Activated T-cell treated with anti-CD3 and anti-CD28 coated beads, Interleukin-2, amount 50 U/mL, for 72 hours (primary cell): ENCODE measurements around the gene VEGFB. TPM values are rescaled to one million over a fixed set of nuclear protein-coding genes. Genes with fewer than 3 reads are reported as not detected.
"Not testable (repeated sequence)": the region's sequence is repeated elsewhere in the genome, so short reads cannot be mapped to it uniquely, and the experiment has no call there.

Experiments used
- ATAC-seq, 2 donors: fragments of 150-1000 bp; cut with Tn5 transposase; replicated peaks in 1 of 2; 2 replicates each; pipeline ENCODE4 v1.10.0; 2021; ENCODE audit warnings: moderate library complexity in 2 of 2, mild to moderate bottlenecking in 1 of 2
- DNase-seq, 2 donors: peaks; one replicate each; pipeline ENCODE4 v3.0.0; 2021 to 2022; ENCODE audit warnings: mixed read lengths in 1 of 2
- H3K27ac Mint-ChIP-seq: one replicate; pipeline ENCODE4 v1.8.0; 2022; ENCODE audit warnings: mild to moderate bottlenecking, moderate library complexity, mixed read lengths
- H3K27me3 Mint-ChIP-seq: one replicate; pipeline ENCODE4 v1.8.0; 2022; ENCODE audit warnings: low read depth, mixed read lengths
- H3K36me3 Mint-ChIP-seq, 2 donors: one replicate each; pipeline ENCODE4 v1.8.0; 2022; ENCODE audit warnings: mixed read lengths in 2 of 2, mild to moderate bottlenecking in 1 of 2; ENCODE audit not compliant: insufficient read depth in 2 of 2
- H3K4me1 Mint-ChIP-seq: one replicate; pipeline ENCODE4 v1.8.0; 2022; ENCODE audit warnings: low read depth, mixed read lengths
- H3K4me3 Mint-ChIP-seq, 2 donors: one replicate each; pipeline ENCODE4 v1.8.0; 2022; ENCODE audit warnings: mild to moderate bottlenecking in 2 of 2, mixed read lengths in 2 of 2, moderate library complexity in 2 of 2
- H3K9me3 Mint-ChIP-seq, 2 donors: one replicate each; pipeline ENCODE4 v1.8.0; 2022; ENCODE audit warnings: mixed read lengths in 2 of 2
- total RNA-seq, 2 donors: library from RNA; stranded (reverse); gene quantifications; one replicate each; pipeline ENCODE4 v1.2.3, GENCODE V29; 2022

Gene VEGFB
- total RNA-seq, 2 donors from 2014 or later: 65.4 to 67.3 TPM

DNA sequence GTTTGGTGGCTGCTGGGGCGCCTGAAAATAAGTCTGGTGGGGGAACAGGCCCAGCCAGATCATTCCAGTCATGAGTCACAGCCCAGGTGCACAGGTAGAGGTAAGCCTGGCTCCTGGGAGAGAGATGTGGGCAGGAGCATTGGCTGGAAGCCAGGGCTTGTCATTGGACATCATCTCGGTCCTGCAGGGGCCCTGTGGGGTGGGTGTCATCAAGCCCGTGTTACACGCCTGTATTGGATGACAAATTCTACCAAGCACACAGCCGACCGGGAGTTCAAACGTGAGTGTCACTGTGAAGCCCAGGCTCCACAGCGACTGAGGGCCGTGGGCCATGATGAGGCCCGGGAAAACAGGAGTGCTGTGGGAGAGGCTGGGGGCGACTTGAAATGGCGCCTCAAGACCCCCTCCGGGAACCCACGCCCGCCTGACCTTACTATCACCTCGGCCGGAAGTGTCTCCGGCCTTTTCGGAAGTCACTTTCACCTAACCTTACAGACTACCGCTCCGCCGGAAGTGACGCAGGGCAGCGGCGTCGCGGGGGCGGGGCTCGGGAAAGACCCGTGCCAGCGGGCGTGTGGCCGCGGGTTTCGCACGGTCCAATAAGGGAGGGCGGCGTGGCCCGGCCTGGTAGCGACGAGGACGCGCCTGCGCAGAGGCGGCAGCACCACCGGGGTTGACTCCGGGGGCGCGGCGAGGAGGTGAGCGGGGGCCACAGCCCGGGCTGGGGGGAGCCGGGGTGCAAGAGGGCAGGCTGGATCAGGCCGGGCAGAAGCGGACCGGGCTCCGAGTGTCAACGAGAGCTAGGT, 6.3 kb downstream of the VEGFB start, which contains the start of gene FKBP2:
Gene FKBP2 (plus strand): TSS at position 661 of the 806 bp plus-strand sequence. CDS start 1,293 bp downstream, outside the sequence.
- ATAC-seq: peak; percentile 67 to 72
- Mint-ChIP-seq H3K36me3 (peaks cover 1% of the 10 kb centered on the region in 2 donors), H3K4me1 (peaks cover 35% of the 10 kb centered on the region), H3K27ac (peak within 1 kb of the TSS; percentile 96), H3K9me3 (no peaks in the 10 kb centered on the region), H3K4me3 (peak within 1 kb of the TSS; percentile 88 to 93), H3K27me3 (no peaks in the 10 kb centered on the region)
- peak; percentile 99 to 100 for DNase-seq

GRCh38 chr11:64241241-64241490, 6.8 kb downstream of the VEGFB start:
- ATAC-seq (peak; percentile 83 to 87), DNase-seq (peak; percentile 100)
- no peaks in the 10 kb centered on the region for H3K9me3 Mint-ChIP-seq
- peaks cover 33% of the 10 kb centered on the region for H3K4me1 Mint-ChIP-seq
- peak overlapping the region; percentile 88 for H3K27ac Mint-ChIP-seq
- peak overlapping the region; percentile 88 to 93 for H3K4me3 Mint-ChIP-seq
- peaks cover 1% of the 10 kb centered on the region in 2 donors for H3K36me3 Mint-ChIP-seq
- no peaks in the 10 kb centered on the region for H3K27me3 Mint-ChIP-seq

- Mint-ChIP-seq H3K9me3 (no peaks in the 10 kb centered on the region), H3K27me3 (no peaks in the 10 kb centered on the region), H3K36me3 (peaks cover 1% of the 10 kb centered on the region in 2 donors), H3K27ac (peak overlapping the region; percentile 88), H3K4me1 (peaks cover 33% of the 10 kb centered on the region), H3K4me3 (peak overlapping the region; percentile 88 to 93)
- DNase-seq: no peak
- ATAC-seq: peak; percentile 5 to 8
Measured at GRCh38 chr11:64241491-64242374, 7.3 kb downstream of the VEGFB start.

GRCh38 chr11:64243236-64243854, 9.0 kb downstream of the VEGFB start:
- DNase-seq: no peak
- peaks cover 40% of the 10 kb centered on the region for H3K4me1 Mint-ChIP-seq
- no peaks in the 10 kb centered on the region for H3K27me3 Mint-ChIP-seq
- no peak overlapping the region for H3K27ac Mint-ChIP-seq
- ATAC-seq: no peak
- no peaks in the 10 kb centered on the region for H3K9me3 Mint-ChIP-seq
- H3K4me3 Mint-ChIP-seq: peak overlapping the region; percentile 88 to 93
- H3K36me3 Mint-ChIP-seq: peaks cover 1% of the 10 kb centered on the region in 2 donors

DNA sequence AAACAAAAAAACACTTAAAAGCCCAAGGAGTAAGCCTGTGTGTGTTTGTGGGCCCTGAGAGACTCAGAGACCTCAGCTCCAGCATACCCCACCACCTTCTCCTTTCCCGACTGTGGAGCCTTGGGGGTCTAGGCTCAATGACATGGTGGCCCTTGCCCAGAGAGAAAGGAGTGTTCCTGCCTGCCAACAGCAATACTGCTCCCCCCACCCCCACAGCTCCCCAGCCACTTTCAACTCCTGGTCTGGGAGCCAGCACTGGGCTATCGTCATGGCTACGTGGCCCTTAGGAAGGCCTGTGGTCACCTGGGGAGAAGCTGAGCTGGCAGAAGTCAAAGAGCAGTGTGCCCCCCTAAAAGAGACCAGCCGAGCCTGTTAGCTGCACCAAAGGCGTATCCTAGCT, 9.7 kb downstream of the VEGFB start:
- Mint-ChIP-seq H3K27me3 (no peaks in the 10 kb centered on the region), H3K9me3 (no peaks in the 10 kb centered on the region), H3K4me3 (peak overlapping the region; percentile 31 to 93), H3K4me1 (peaks cover 40% of the 10 kb centered on the region), H3K36me3 (peaks cover 1% of the 10 kb centered on the region in 2 donors), H3K27ac (no peak overlapping the region)
- DNase-seq (no peak), ATAC-seq (no peak)

DNA sequence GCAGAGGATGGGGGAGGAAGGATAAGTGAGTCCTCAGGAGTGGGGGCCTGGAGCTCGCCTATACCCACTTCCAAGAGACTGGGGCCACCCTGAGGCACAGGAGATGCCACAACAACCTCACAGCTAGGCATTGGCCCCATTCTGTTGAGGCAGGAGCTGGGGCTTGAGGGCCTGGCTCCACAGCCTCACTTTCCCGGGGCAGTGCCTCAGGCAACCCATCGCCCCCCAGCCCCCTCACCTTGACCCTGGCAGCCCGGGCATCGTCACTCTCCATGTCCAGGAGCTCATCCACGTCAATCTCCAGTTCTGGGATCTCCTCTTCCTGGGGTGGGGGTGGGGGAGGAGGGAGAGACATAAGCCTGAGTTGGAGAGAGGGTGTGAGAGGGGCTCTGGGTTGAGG, 10.6 kb downstream of the VEGFB start:
- H3K9me3 Mint-ChIP-seq: no peaks in the 10 kb centered on the region
- ATAC-seq (no peak), DNase-seq (no peak)
- H3K27ac Mint-ChIP-seq: no peak overlapping the region
- H3K4me1 Mint-ChIP-seq: peaks cover 42% of the 10 kb centered on the region
- H3K4me3 Mint-ChIP-seq: peak overlapping the region; percentile 93
- no peaks in the 10 kb centered on the region for H3K27me3 Mint-ChIP-seq
- H3K36me3 Mint-ChIP-seq: peaks cover 1% of the 10 kb centered on the region in 2 donors

- ATAC-seq (no peak), DNase-seq (peak in 1 of 2 donors; percentile 31)
- Mint-ChIP-seq H3K36me3 (peaks cover 1% of the 10 kb centered on the region in 2 donors), H3K27me3 (no peaks in the 10 kb centered on the region), H3K27ac (no peak overlapping the region), H3K9me3 (no peaks in the 10 kb centered on the region), H3K4me1 (peaks cover 41% of the 10 kb centered on the region), H3K4me3 (peak overlapping the region; percentile 93)
Measured at GRCh38 chr11:64245401-64245796, 11.0 kb downstream of the VEGFB start.

DNA sequence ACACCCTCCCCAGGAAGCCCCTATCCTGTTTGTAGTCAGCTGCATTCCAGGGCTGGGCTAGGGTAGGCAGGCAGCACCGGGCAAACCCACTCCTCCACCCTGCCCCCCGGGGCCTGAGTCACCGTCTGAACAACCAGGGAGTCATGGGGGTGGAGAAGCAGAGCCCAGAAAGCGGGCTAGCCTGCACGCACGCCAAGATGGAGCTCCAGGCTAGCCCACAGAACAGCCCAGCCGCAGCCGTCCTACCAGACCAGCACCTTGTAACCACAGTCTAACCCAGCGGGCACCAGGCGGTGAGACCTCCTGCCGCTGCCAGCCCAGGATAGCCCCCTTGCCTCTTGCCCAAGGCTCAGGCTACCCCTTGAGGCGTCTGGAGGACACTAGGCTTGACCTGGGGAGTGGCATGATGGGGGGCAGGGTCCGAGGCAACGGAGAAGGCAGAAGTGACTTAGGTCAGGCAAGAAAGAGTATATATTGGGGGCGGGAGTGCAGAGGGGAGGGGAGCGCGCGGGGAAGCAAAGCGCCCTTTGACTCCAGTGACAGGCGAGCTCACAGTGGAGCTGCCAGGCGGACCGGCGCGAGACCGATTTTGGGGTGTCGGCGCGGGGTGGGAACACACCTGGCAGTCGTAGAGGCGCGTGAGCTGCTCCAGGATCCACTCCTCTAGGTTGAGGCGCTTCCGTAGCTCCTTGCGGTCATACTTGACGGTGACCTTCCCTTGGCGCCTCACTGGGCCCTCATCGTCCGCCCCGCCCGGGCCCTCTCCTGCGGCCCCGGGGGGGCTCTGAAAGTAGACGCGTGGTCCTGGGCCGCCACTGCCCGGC, 11.6 kb downstream of the VEGFB start:
- H3K9me3 Mint-ChIP-seq: no peaks in the 10 kb centered on the region
- DNase-seq (peak; percentile 79 to 88), ATAC-seq (peak; percentile 12)
- no peaks in the 10 kb centered on the region for H3K27me3 Mint-ChIP-seq
- H3K36me3 Mint-ChIP-seq: peaks cover 1% of the 10 kb centered on the region in 2 donors
- H3K4me1 Mint-ChIP-seq: peaks cover 44% of the 10 kb centered on the region
- H3K27ac Mint-ChIP-seq: peak overlapping the region; percentile 65
- peak overlapping the region; percentile 93 for H3K4me3 Mint-ChIP-seq

- not testable (repeated sequence) for H3K36me3 Mint-ChIP-seq, H3K27me3 Mint-ChIP-seq, H3K27ac Mint-ChIP-seq, H3K9me3 Mint-ChIP-seq, DNase-seq
- H3K4me3 Mint-ChIP-seq: peak overlapping the region; percentile 88 to 91
- H3K4me1 Mint-ChIP-seq: peaks cover 44% of the 10 kb centered on the region
- ATAC-seq: peak; percentile 14 to 25
Measured at GRCh38 chr11:64246621-64246870, 12.2 kb downstream of the VEGFB start.

- H3K9me3 Mint-ChIP-seq: no peaks in the 10 kb centered on the region
- peak within 1 kb of the TSS; percentile 93 for H3K4me3 Mint-ChIP-seq
- H3K27ac Mint-ChIP-seq: peak within 1 kb of the TSS; percentile 65
- H3K36me3 Mint-ChIP-seq: no peaks in the 10 kb centered on the region
- peaks cover 50% of the 10 kb centered on the region for H3K4me1 Mint-ChIP-seq
- ATAC-seq (peak; percentile 66 to 72), DNase-seq (peak; percentile 87 to 91)
- no peaks in the 10 kb centered on the region for H3K27me3 Mint-ChIP-seq
Measured at GRCh38 chr11:64246871-64247728, 12.7 kb downstream of the VEGFB start, which contains the start of gene PPP1R14B. Gene PPP1R14B, minus strand, starts transcription at chr11:64246943. Its CDS starts 270 bp downstream, at chr11:64246673.

DNA sequence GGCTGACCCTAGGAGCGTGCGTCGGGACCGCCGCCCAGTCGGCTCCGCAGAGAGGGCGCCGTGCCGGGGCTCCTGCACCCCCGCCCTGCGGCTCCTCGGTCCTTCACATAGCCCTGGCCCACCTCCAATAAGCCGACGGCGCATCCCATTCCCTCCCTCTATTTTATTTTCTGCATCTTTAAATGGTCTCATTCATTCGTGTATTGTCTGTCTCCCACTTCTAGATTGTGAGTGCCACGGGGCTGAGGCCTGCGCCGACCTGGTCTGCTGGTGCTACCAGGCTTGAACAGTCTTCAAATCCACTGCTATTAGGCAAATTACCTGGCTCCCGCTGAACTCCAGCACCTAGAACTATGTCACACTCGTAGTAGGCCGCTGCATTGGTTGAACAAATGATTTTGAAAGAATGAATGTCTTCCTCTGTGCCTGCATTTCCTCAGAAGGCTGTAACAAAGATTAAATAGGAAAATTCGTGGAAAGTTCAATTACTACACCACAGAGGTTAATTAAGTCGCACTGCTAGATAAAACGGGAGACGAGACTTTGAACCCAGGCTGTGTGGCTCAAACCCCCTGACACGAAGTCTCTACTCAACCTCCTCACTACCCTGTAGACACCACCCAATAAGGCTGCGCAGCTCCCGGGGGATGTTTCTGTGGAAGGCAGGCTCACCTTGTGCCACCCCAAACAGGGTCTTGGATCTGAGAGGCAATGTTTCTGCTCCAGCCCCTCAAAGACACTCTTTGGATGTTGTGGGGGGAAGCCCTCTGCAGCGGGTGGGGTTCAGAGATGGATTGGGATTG, 13.5 kb downstream of the VEGFB start:
- H3K9me3 Mint-ChIP-seq: no peaks in the 10 kb centered on the region
- H3K4me3 Mint-ChIP-seq: peak overlapping the region; percentile 65 to 88
- no peaks in the 10 kb centered on the region for H3K36me3 Mint-ChIP-seq
- H3K27me3 Mint-ChIP-seq: no peaks in the 10 kb centered on the region
- peaks cover 46% of the 10 kb centered on the region for H3K4me1 Mint-ChIP-seq
- no peak for ATAC-seq
- H3K27ac Mint-ChIP-seq: no peak overlapping the region
- no peak for DNase-seq
